HG03064 (cell line): ENCODE data around the gene ANKRD6.

Source experiments
- ATAC-seq: cut with Tn5 transposase; IDR thresholded peaks from one replicate; pipeline ENCODE4 v1.9.1; 2021; ENCODE audit warnings: low read depth; ENCODE audit not compliant: unreplicated experiment

ANKRD6 gene

DNA sequence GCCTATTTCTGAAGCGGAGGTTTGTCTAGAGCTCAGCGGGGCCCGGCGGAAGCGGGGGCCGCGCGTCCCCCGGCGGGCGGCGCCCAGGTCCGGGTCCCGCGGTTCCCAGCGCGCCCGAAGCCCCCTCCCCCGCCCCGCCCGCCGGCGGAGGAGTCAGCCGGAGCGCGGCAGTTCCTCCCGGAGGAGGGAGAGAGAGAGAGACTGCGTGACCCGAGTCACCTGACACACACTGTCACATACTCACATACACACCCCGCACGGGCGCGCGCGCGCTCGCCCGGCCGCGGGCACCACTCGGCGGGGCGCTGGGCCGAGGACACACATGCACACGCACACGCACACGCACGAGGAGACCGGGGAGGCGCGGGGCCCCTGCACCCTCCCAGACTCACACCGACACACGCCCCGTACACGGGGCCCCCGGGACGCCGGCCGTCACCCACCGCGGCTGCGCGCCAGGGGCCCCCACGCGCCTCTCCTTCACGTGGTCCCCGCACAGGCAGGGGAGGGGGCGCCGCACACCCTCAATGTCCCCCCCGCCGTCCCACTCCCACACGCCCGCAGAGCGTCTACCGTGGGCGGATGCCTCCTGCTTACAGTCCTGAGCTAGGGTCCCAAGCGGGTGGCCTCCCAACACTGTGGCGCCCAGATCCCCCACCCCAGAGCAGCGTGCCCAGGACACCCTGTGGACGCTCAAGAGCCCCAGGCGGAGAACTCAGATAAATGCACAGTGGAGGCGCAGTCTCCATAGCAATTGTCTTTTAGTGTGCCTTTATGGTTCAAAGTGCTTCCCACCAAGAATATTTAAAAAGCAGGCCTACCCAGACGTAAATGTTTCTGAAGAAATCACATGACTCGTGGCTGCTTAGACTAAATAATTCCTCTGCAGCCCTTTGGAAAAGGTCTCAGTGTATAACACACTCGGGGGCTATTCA lies 20.6 kb upstream of the ANKRD6 start, which contains the start of gene RRAGD:
Gene RRAGD, minus strand, starts transcription at position 203 of the 935 bp plus-strand sequence. CDS start 280 bp downstream, outside the sequence.
- ATAC-seq = peak; percentile 74

DNA sequence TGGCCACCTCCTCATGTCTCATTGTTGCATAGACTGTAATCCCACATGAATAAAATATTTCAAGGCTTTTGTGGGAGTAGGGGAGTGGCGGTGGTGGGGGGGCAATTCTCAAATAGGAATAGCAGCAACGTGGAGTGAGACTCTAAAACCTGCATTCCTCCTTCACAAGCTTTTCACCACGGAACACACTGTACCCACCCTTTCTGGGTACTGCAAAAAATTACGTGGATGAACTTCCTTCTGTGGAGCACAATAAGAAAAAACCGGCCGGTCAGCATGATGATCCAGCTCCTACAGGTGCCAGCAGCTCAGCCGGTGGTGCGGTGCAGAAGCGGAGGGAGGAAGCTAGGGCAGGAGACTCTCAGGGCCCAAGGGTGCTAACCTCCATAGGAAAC lies 19.9 kb upstream of the ANKRD6 start:
- no peak for ATAC-seq

DNA sequence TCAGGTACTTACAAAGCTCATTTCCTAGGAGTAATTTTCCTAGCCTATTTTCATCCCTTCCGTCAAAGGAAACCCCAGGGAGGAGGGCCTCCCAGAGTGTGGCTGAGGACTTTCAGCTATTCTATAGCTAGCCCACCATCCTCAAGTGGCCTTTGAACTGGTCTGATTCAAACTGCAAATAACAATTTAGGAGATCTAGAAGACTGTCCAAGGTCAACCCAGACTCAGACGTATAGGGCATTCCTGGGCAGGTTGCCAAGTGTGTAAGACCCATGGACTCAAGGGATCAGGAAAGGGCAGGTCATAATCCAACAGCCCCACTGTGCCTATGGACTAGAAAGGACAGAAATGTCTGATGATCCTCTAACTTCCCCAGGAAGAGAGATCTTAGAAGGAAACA lies 18.7 kb upstream of the ANKRD6 start:
- ATAC-seq = no peak

DNA sequence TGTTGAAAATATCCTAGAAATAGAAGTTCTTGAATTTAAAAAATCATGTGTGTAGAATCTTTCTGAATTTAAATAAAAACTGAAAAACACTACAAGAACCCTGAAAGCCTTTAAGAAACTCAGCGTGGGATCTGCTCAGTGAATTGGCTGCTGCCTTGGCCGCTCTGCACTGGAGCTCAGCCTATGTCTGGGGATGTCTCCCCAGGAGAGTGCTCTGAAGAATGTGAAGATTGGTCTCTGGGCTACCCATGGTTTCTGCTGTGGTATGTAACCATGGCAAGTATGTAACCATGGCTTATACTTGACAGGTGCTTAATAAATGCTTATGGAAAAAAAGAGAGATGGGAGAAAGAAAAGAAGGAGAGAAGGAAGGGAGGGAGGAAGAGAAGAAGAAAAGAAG lies 17.8 kb upstream of the ANKRD6 start:
- no peak for ATAC-seq

DNA sequence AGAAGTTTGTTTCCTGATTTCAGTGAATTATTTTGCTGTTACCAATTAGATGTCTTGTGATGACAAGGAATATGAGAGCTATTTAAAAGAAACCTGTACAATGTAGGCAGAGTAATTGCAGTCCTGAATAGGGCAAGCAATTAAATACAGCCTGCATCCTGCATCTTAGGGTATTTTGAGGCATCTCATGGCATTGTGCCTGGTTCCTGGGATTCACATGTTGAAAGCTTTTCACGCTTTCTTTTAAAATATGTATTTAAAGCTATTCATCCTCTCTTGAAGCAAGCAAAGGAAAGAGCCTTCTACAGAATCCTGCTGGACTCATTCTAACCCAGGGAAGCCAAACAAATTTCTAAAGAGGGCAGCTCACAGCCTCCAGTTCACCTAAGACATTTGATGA lies 16.2 kb upstream of the ANKRD6 start:
- no peak for ATAC-seq

GRCh38 chr6:89430201-89430962 lies 2.6 kb upstream of the ANKRD6 start:
- no peak for ATAC-seq

GRCh38 chr6:89433252-89434149 lies 549 bp downstream of the ANKRD6 start:
- ATAC-seq = peak; percentile 37

GRCh38 chr6:89434150-89434499 lies 1.2 kb downstream of the ANKRD6 start:
- no peak for ATAC-seq

- no peak for ATAC-seq
Observed at GRCh38 chr6:89434954-89435353, 2.0 kb downstream of the ANKRD6 start.

DNA sequence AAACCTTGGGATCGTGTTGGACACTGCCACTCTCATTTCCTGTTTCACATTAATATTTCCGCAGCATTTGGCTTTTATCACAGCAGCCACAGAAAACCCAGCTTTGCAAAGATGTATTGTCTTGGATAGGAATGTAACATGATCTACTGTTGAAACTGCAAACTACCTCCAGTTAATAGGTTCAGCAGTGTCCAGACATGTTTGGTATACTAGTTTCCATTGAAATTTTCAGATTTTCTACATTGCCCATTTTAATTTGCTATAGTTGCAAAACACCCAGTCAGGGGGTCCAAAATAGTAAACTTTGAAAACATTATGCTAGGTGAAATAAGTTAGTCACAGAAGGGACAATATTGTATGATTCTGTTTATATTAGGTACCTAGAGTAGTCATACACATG lies 3.3 kb downstream of the ANKRD6 start:
- ATAC-seq = no peak

DNA sequence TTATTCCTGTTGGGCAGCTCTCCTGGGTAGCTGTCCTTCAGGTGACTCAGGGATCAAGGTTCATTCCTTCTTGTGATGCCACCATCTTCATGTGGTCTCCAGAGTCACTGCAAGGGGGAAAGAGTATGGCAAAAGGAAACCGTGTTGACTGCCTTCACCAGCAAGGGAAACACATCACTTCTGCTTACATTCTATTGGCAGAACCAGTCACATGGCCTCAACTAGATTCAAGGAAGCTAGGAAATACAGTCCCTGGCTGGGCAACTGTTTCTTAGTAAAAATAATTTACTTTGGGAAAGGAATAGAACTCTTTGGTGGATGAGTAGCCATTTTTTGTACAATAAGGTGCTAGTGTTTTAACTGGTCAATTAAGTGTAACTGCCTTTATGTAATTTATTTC lies 5.3 kb downstream of the ANKRD6 start:
- no peak for ATAC-seq

- ATAC-seq = no peak
Observed at GRCh38 chr6:89439014-89439413, 6.1 kb downstream of the ANKRD6 start.

DNA sequence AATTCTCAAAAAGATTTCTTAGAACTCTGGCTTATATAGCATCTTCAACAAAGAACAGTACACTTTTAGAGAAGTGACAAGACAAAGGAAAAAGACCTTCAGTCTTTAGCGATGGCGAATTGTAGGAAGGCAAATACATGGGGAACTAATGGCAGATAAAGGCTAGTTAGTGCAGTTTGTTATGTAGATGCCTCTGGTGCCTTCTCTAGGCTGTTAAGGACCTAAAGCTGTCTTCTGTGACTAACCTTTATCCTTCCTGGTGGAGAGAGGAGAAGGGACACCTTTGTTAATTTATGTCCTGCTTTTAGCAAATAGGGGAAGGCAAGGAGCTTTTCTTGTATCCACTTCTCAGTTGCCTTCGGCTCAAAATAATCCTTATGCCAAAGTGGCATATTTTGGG lies 7.2 kb downstream of the ANKRD6 start:
- ATAC-seq = no peak

- no peak for ATAC-seq
Observed at GRCh38 chr6:89443658-89444057, 10.7 kb downstream of the ANKRD6 start.

GRCh38 chr6:89449193-89449592 lies 16.2 kb downstream of the ANKRD6 start:
- ATAC-seq = no peak

DNA sequence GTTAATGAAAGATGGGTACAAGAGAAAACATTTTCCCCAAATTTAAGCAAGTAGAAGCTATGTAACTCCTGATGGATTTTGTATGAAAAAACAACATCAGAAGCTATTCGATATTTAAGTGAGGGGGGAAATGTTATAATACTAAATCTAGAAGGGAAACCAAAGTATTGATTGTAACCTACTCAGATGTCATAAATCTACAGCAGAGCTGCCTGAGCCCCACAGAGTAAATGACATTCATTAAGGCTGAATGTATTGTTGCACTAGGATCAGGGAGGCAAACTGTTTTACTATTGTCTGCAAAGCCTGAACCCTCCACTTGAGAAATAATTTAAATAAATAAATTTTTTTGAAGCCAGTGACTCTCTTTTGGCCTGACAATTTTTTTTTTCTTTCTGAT lies 19.3 kb downstream of the ANKRD6 start:
- ATAC-seq = no peak

DNA sequence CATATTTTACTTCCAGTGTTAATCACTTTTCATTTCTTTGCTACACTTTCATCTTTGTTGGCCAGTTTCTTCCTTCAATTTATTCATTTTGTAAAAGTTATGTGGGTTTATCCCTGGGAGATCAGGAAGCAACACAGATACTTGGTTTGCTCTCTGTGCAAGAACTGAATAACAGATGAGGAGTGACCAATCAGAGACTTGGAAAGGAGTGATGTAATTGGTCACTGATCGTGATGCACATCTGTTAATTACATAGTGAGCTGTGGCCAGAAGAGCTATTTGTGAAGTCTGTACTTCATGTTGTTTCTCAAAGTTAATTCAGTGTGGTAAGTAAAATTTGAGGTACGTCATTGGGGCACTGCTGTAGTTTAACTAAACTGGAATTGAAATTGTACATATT lies 21.3 kb downstream of the ANKRD6 start:
- no peak for ATAC-seq

- ATAC-seq = no peak
Observed at GRCh38 chr6:89458704-89459103, 25.8 kb downstream of the ANKRD6 start.

- no peak for ATAC-seq
Observed at GRCh38 chr6:89459501-89459900, 26.5 kb downstream of the ANKRD6 start.

DNA sequence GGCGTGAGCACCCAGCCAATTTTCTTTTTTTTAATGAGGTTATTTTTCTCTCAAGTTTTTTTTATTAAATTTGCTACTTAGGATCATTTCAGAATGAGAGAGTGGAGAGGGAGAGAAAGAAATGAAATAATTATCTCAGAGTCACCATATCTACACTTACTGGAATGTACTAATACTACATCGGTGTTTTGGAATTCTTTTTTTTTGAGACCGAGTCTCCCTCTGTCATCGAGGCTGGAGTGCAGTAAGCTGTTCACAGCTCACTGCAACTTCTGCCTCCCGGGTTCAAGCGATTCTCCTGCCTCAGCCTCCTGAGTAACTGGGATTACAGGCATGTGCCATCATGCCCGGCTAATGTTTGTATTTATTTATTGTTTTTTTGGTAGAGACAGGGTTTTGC lies 27.8 kb downstream of the ANKRD6 start:
- ATAC-seq = no peak

DNA sequence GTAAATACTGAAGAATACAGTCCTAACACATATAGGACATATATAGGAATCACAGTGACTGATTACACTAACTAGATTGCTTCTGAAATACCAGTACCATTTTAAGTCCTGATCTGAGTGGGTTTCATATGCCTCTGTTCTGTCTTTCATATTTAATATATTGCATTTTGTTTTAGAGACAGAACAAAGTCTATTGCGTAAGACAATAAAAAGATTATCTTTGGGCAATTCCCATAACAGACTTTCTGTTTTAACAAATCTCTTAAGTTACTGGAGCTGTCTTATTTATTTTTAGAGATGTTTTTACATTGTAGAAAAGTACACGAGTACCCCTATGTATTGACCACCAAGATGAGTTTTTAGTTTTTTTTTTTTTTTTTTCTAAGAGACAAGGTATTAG lies 29.6 kb downstream of the ANKRD6 start:
- no peak for ATAC-seq
